HFFc6 (cell line): ENCODE results near the gene FBXO41. TPM values are rescaled to one million over a fixed set of nuclear protein-coding genes. Genes with fewer than 3 reads are reported as not detected.

ENCODE experiments used
- DNase-seq: peaks from one replicate; pipeline ENCODE4 v3.0.0-alpha.2; 2018
- H3K27ac Mint-ChIP-seq: 2 replicates; pipeline ENCODE4 v1.8.0; 2020; ENCODE audit warnings: mild to moderate bottlenecking, mixed read lengths
- H3K27me3 Mint-ChIP-seq: 2 replicates; pipeline ENCODE4 v1.8.0; 2021; ENCODE audit warnings: mild to moderate bottlenecking, moderate library complexity, mixed read lengths; ENCODE audit not compliant: insufficient read depth
- H3K36me3 Mint-ChIP-seq: 2 replicates; pipeline ENCODE4 v1.8.0; 2021; ENCODE audit warnings: low read depth, mixed read lengths
- H3K4me1 Mint-ChIP-seq: 2 replicates; pipeline ENCODE4 v1.8.0; 2020; ENCODE audit warnings: low read depth, mixed read lengths
- H3K4me3 Mint-ChIP-seq: 2 replicates; pipeline ENCODE4 v1.8.0; 2020; ENCODE audit warnings: mild to moderate bottlenecking, moderate library complexity, mixed read lengths
- H3K9me3 Mint-ChIP-seq: 2 replicates; pipeline ENCODE4 v1.8.0; 2020; ENCODE audit warnings: mild to moderate bottlenecking, mixed read lengths
- CTCF ChIP-seq: fragments of 200-600 bp; sonication (generic); IDR thresholded peaks from 2 replicates; pipeline ENCODE4 v1.5.0; 2021; ENCODE audit warnings: antibody characterized with exemption, mild to moderate bottlenecking
- total RNA-seq, 6 experiments: library from RNA; stranded (reverse); fragmentation: NEBNext Ultra II Directional; extraction: Animal tissue kit (Norgen Biotek cat#: 25700); gene quantifications; 2 replicates in 1 of 6; 3 replicates in 5 of 6; pipeline ENCODE4 v1.2.3, GENCODE V29; 2021

The FBXO41 gene
- total RNA-seq, 6 experiments from 2014 or later: 0.80 to 1.7 (median 1.4) TPM

DNA sequence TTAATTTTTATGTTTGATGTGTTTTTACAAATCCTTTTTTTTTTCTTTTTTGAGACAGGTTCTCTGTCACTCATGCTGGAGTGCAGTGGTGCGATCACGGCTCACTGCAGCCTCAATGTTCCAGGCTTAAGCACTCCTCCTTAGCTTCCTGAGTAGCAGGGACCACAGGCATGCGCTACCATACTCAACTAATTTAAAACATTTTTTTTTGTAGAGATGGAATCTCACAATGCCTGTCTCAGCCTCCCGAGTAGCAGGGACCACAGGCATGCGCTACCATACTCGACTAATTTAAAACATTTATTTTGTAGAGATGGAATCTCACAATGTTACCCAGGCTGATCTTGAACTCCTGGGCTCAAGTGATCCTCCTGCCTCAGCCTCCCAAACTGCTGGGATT lies 78.7 kb downstream of the FBXO41 start:
- no peak for TF ChIP-seq CTCF
- H3K36me3 Mint-ChIP-seq: no peaks in the 10 kb centered on the region
- H3K9me3 Mint-ChIP-seq: no peaks in the 10 kb centered on the region
- DNase-seq: no peak
- H3K4me3 Mint-ChIP-seq: no peak overlapping the region
- no peak overlapping the region for H3K27ac Mint-ChIP-seq
- H3K27me3 Mint-ChIP-seq: peaks cover 40% of the 10 kb centered on the region
- no peaks in the 10 kb centered on the region for H3K4me1 Mint-ChIP-seq

Other genes starting within 250 kb of the FBXO41 start
- 10 to 100 TPM; 10.2 to 17.0 (median 14.7) TPM for gene SFXN5, start 212.8 kb downstream of the FBXO41 start, total RNA-seq
- gene RAB11FIP5, start 171.5 kb downstream of the FBXO41 start, total RNA-seq: 10 to 100 TPM; 76.7 to 92.0 (median 83.6) TPM
- gene NOTO, start 81.9 kb downstream of the FBXO41 start, total RNA-seq: not detected
- 10 to 100 TPM; 19.3 to 27.6 (median 24.4) TPM for gene SMYD5, start 70.2 kb downstream of the FBXO41 start, total RNA-seq
- 10 to 100 TPM; 27.5 to 38.7 (median 31.7) TPM for gene PRADC1, start 51.2 kb downstream of the FBXO41 start, total RNA-seq
- gene CCT7, start 50.2 kb downstream of the FBXO41 start, total RNA-seq: 100 to 1,000 TPM; 350 to 492 (median 406) TPM
- not detected for gene EGR4, start 9.1 kb upstream of the FBXO41 start, total RNA-seq
- gene ALMS1, start 101.4 kb upstream of the FBXO41 start, total RNA-seq: 1 to 10 TPM; 7.3 to 9.8 (median 8.9) TPM